ENCODE measurements around the gene RGS11.

DNA sequence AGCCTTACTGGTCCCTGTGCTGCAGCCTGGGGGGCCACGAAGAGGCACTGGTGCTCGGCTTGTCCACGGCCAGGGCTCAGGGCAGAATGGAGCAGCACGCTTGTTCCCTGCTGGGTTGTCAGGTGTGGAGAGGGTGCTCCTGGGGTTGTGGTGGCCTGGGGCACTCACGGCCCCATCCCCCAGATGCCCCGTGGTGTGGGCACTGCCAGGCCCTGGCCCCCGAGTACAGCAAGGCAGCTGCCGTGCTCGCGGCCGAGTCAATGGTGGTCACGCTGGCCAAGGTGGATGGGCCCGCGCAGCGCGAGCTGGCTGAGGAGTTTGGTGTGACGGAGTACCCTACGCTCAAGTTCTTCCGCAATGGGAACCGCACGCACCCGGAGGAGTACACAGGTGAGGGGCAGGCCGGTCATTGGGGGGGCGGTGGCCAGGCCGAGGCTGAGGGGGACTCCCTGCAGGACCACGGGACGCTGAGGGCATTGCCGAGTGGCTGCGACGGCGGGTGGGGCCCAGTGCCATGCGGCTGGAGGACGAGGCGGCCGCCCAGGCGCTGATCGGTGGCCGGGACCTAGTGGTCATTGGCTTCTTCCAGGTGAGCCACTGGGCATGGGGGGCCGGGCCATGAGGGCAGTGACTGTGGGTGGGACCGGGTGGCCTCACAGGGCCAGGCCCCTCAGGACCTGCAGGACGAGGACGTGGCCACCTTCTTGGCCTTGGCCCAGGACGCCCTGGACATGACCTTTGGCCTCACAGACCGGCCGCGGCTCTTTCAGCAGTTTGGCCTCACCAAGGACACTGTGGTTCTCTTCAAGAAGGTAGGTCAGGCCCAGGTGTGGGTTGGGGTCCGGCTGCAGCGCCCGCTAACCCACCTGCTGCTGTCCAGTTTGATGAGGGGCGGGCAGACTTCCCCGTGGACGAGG is 8.7 kb upstream of the RGS11 start:
- TF ChIP-seq, protein P1, sequence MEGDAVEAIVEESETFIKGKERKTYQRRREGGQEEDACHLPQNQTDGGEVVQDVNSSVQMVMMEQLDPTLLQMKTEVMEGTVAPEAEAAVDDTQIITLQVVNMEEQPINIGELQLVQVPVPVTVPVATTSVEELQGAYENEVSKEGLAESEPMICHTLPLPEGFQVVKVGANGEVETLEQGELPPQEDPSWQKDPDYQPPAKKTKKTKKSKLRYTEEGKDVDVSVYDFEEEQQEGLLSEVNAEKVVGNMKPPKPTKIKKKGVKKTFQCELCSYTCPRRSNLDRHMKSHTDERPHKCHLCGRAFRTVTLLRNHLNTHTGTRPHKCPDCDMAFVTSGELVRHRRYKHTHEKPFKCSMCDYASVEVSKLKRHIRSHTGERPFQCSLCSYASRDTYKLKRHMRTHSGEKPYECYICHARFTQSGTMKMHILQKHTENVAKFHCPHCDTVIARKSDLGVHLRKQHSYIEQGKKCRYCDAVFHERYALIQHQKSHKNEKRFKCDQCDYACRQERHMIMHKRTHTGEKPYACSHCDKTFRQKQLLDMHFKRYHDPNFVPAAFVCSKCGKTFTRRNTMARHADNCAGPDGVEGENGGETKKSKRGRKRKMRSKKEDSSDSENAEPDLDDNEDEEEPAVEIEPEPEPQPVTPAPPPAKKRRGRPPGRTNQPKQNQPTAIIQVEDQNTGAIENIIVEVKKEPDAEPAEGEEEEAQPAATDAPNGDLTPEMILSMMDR (IDR thresholded peaks at IDR 0.05) = no peak
- TF ChIP-seq POLR2A (IDR thresholded peaks at IDR 0.05) = no peak
- TF ChIP-seq EP300 (IDR thresholded peaks at IDR 0.05) = no peak
